Measurements from ENCODE around the gene CAPN15. TPM values are rescaled to one million over a fixed set of nuclear protein-coding genes. Genes with fewer than 3 reads are reported as not detected.

Gene CAPN15
- total RNA-seq, 5 donors from 2014 or later (not counting 1 experiment from before 2014, with no cell fraction given) = 61.7 to 89.0 (median 82.7) TPM

- ATAC-seq (replicated peaks in 1 of 4) (no peak), DNase-seq (no peak)
- peaks cover 0 to 22% of the 10 kb centered on the region in 2 experiments for H3K4me1 ChIP-seq (ENCODE audit: control insufficient read depth in 1 of 2, extremely low read depth in 1 of 2, insufficient read depth in 2 of 2, low read length in 2 of 2)
- Mint-ChIP-seq H3K27ac (no peak overlapping the region), H3K9me3 (no peaks in the 10 kb centered on the region), H3K27me3 (no peaks in the 10 kb centered on the region), H3K4me1 (peaks cover under 1 to 5% (median 3%) of the 10 kb centered on the region in 3 donors), H3K36me3 (no peaks in the 10 kb centered on the region), H3K4me3 (no peak overlapping the region)
- CTCF ChIA-PET = no interaction called here
- no peaks in the 10 kb centered on the region for H3K9me3 ChIP-seq
- POLR2A ChIA-PET = no interaction called here
- H3K27ac ChIP-seq (ENCODE audit: low read length) = no peak overlapping the region
- H3K4me3 ChIP-seq (ENCODE audit: control insufficient read depth in 1 of 2, extremely low read depth in 1 of 2, low read length in 1 of 2) = no peak overlapping the region
- peaks cover 0 to 16% of the 10 kb centered on the region in 2 experiments for H3K27me3 ChIP-seq (replicated peaks in 1 of 2; ENCODE audit: control insufficient read depth in 2 of 2, extremely low read depth in 1 of 2, insufficient read depth in 2 of 2, low read length in 1 of 2)
- WGBS (ENCODE audit: insufficient coverage) = 80% methylated on average over 9 of the region's 18 CpGs
- H3K36me3 ChIP-seq (ENCODE audit: control insufficient read depth in 2 of 2, extremely low read depth in 1 of 2, insufficient read depth in 1 of 2, low read length in 1 of 2) = no peaks in the 10 kb centered on the region
These were observed 54.7 kb downstream of the CAPN15 start for GRCh38 chr16:582218-582613.

- H3K9me3 ChIP-seq = no peaks in the 10 kb centered on the region
- Mint-ChIP-seq H3K27me3 (no peaks in the 10 kb centered on the region), H3K27ac (no peak overlapping the region), H3K4me3 (no peak overlapping the region), H3K4me1 (peaks cover 3 to 7% (median 5%) of the 10 kb centered on the region in 3 donors), H3K36me3 (no peaks in the 10 kb centered on the region), H3K9me3 (no peaks in the 10 kb centered on the region)
- DNase-seq = no peak
- H3K27ac ChIP-seq (ENCODE audit: low read length) = no peak overlapping the region
- H3K27me3 ChIP-seq (replicated peaks in 1 of 2; ENCODE audit: control insufficient read depth in 2 of 2, extremely low read depth in 1 of 2, insufficient read depth in 2 of 2, low read length in 1 of 2) = peaks cover 0 to 17% of the 10 kb centered on the region in 2 experiments
- POLR2A ChIA-PET = no interaction called here
- H3K4me3 ChIP-seq (ENCODE audit: control insufficient read depth in 1 of 2, extremely low read depth in 1 of 2, low read length in 1 of 2) = no peak overlapping the region
- CTCF ChIA-PET = interaction anchor here in 1 of 2 donors (0.7 kb wide), 1 partner anchor 96 kb away, joined by 4 read pairs; no protein-coding TSS in a partner anchor
- no peak for ATAC-seq (replicated peaks in 1 of 4)
- WGBS (ENCODE audit: insufficient coverage) = 91% methylated on average over 16 of the region's 21 CpGs
- H3K36me3 ChIP-seq (ENCODE audit: control insufficient read depth in 2 of 2, extremely low read depth in 1 of 2, insufficient read depth in 1 of 2, low read length in 1 of 2) = no peaks in the 10 kb centered on the region
- H3K4me1 ChIP-seq (ENCODE audit: control insufficient read depth in 1 of 2, extremely low read depth in 1 of 2, insufficient read depth in 2 of 2, low read length in 2 of 2) = peaks cover 0 to 28% of the 10 kb centered on the region in 2 experiments
These were observed 55.3 kb downstream of the CAPN15 start for GRCh38 chr16:582614-583331.

- Mint-ChIP-seq H3K27me3 (no peaks in the 10 kb centered on the region), H3K9me3 (no peaks in the 10 kb centered on the region), H3K27ac (no peak overlapping the region), H3K4me3 (no peak overlapping the region), H3K36me3 (no peaks in the 10 kb centered on the region), H3K4me1 (peaks cover 7 to 13% (median 10%) of the 10 kb centered on the region in 3 donors)
- DNase-seq (no peak), ATAC-seq (replicated peaks in 1 of 4) (no peak)
- CTCF ChIA-PET = no interaction called here
- peaks cover 0 to 17% of the 10 kb centered on the region in 2 experiments for H3K27me3 ChIP-seq (replicated peaks in 1 of 2; ENCODE audit: control insufficient read depth in 2 of 2, extremely low read depth in 1 of 2, insufficient read depth in 2 of 2, low read length in 1 of 2)
- 79% methylated on average over 16 of the region's 16 CpGs for WGBS (ENCODE audit: insufficient coverage)
- no peak overlapping the region for H3K27ac ChIP-seq (ENCODE audit: low read length)
- H3K4me1 ChIP-seq (ENCODE audit: control insufficient read depth in 1 of 2, extremely low read depth in 1 of 2, insufficient read depth in 2 of 2, low read length in 2 of 2) = peaks cover 5 to 34% of the 10 kb centered on the region in 2 experiments
- POLR2A ChIA-PET = no interaction called here
- H3K9me3 ChIP-seq = no peaks in the 10 kb centered on the region
- H3K36me3 ChIP-seq (ENCODE audit: control insufficient read depth in 2 of 2, extremely low read depth in 1 of 2, insufficient read depth in 1 of 2, low read length in 1 of 2) = no peaks in the 10 kb centered on the region
- H3K4me3 ChIP-seq (ENCODE audit: control insufficient read depth in 1 of 2, extremely low read depth in 1 of 2, low read length in 1 of 2) = no peak overlapping the region
These were observed 55.9 kb downstream of the CAPN15 start for GRCh38 chr16:583470-583814.

- no peak overlapping the region for H3K4me3 ChIP-seq (ENCODE audit: control insufficient read depth in 1 of 2, extremely low read depth in 1 of 2, low read length in 1 of 2)
- peaks cover 5 to 31% of the 10 kb centered on the region in 2 experiments for H3K4me1 ChIP-seq (ENCODE audit: control insufficient read depth in 1 of 2, extremely low read depth in 1 of 2, insufficient read depth in 2 of 2, low read length in 2 of 2)
- H3K27me3 ChIP-seq (replicated peaks in 1 of 2; ENCODE audit: control insufficient read depth in 2 of 2, extremely low read depth in 1 of 2, insufficient read depth in 2 of 2, low read length in 1 of 2) = peaks cover 0 to 19% of the 10 kb centered on the region in 2 experiments
- H3K36me3 Mint-ChIP-seq = no peaks in the 10 kb centered on the region
- no peaks in the 10 kb centered on the region for H3K9me3 ChIP-seq
- DNase-seq (no peak), ATAC-seq (replicated peaks in 1 of 4) (no peak)
- no peaks in the 10 kb centered on the region for H3K9me3 Mint-ChIP-seq
- H3K4me1 Mint-ChIP-seq = peaks cover 9 to 14% (median 13%) of the 10 kb centered on the region in 3 donors
- no peaks in the 10 kb centered on the region for H3K27me3 Mint-ChIP-seq
- H3K27ac Mint-ChIP-seq = no peak overlapping the region
- ChIA-PET POLR2A (no interaction called here), CTCF (no interaction called here)
- no peak overlapping the region for H3K27ac ChIP-seq (ENCODE audit: low read length)
- no peaks in the 10 kb centered on the region for H3K36me3 ChIP-seq (ENCODE audit: control insufficient read depth in 2 of 2, extremely low read depth in 1 of 2, insufficient read depth in 1 of 2, low read length in 1 of 2)
- no peak overlapping the region for H3K4me3 Mint-ChIP-seq
- WGBS (ENCODE audit: insufficient coverage) = 80% methylated on average over 31 of the region's 38 CpGs
These were observed 56.5 kb downstream of the CAPN15 start for GRCh38 chr16:583815-584591.

GRCh38 chr16:585351-585750 lies 57.8 kb downstream of the CAPN15 start:
- WGBS (ENCODE audit: insufficient coverage) = 44% methylated on average over 10 of the region's 10 CpGs
- DNase-seq (no peak), ATAC-seq (replicated peaks in 1 of 4) (no peak)
- H3K9me3 Mint-ChIP-seq = no peaks in the 10 kb centered on the region
- POLR2A ChIA-PET = no interaction called here
- Histone ChIP-seq H3K4me1 (ENCODE audit: control insufficient read depth in 1 of 2, extremely low read depth in 1 of 2, insufficient read depth in 2 of 2, low read length in 2 of 2) (peaks cover 5 to 29% of the 10 kb centered on the region in 2 experiments), H3K4me3 (ENCODE audit: control insufficient read depth in 1 of 2, extremely low read depth in 1 of 2, low read length in 1 of 2) (no peak overlapping the region), H3K36me3 (ENCODE audit: control insufficient read depth in 2 of 2, extremely low read depth in 1 of 2, insufficient read depth in 1 of 2, low read length in 1 of 2) (no peaks in the 10 kb centered on the region), H3K27ac (ENCODE audit: low read length) (no peak overlapping the region), H3K9me3 (no peaks in the 10 kb centered on the region), H3K27me3 (replicated peaks in 1 of 2; ENCODE audit: control insufficient read depth in 2 of 2, extremely low read depth in 1 of 2, insufficient read depth in 2 of 2, low read length in 1 of 2) (peaks cover 0 to 19% of the 10 kb centered on the region in 2 experiments)
- no peaks in the 10 kb centered on the region for H3K27me3 Mint-ChIP-seq
- H3K4me3 Mint-ChIP-seq = no peak overlapping the region
- CTCF ChIA-PET = no interaction called here
- H3K4me1 Mint-ChIP-seq = peaks cover 9 to 13% (median 12%) of the 10 kb centered on the region in 3 donors
- no peaks in the 10 kb centered on the region for H3K36me3 Mint-ChIP-seq
- no peak overlapping the region for H3K27ac Mint-ChIP-seq

- WGBS (ENCODE audit: insufficient coverage) = 78% methylated on average over 16 of the region's 16 CpGs
- Mint-ChIP-seq H3K36me3 (no peaks in the 10 kb centered on the region), H3K4me1 (peaks cover 15 to 21% (median 19%) of the 10 kb centered on the region in 3 donors), H3K27me3 (no peaks in the 10 kb centered on the region), H3K4me3 (no peak overlapping the region), H3K9me3 (no peaks in the 10 kb centered on the region), H3K27ac (no peak overlapping the region)
- DNase-seq (no peak), ATAC-seq (replicated peaks in 1 of 4) (no peak)
- no peak overlapping the region for H3K4me3 ChIP-seq (ENCODE audit: control insufficient read depth in 1 of 2, extremely low read depth in 1 of 2, low read length in 1 of 2)
- POLR2A ChIA-PET = no interaction called here
- peaks cover 0 to 19% of the 10 kb centered on the region in 2 experiments for H3K27me3 ChIP-seq (replicated peaks in 1 of 2; ENCODE audit: control insufficient read depth in 2 of 2, extremely low read depth in 1 of 2, insufficient read depth in 2 of 2, low read length in 1 of 2)
- H3K4me1 ChIP-seq (ENCODE audit: control insufficient read depth in 1 of 2, extremely low read depth in 1 of 2, insufficient read depth in 2 of 2, low read length in 2 of 2) = peaks cover 8 to 36% of the 10 kb centered on the region in 2 experiments
- H3K36me3 ChIP-seq (ENCODE audit: control insufficient read depth in 2 of 2, extremely low read depth in 1 of 2, insufficient read depth in 1 of 2, low read length in 1 of 2) = no peaks in the 10 kb centered on the region
- H3K27ac ChIP-seq (ENCODE audit: low read length) = no peak overlapping the region
- H3K9me3 ChIP-seq = no peaks in the 10 kb centered on the region
- CTCF ChIA-PET = no interaction called here
These were observed 58.6 kb downstream of the CAPN15 start for GRCh38 chr16:586047-586644.
